Measurements from ENCODE around the gene NPY2R. TPM values are rescaled to one million over a fixed set of nuclear protein-coding genes. Genes with fewer than 3 reads are reported as not detected.

The NPY2R gene
- total RNA-seq = under 0.01 TPM

- no peak for DNase-seq (ENCODE audit: low read depth in 2 of 3, low spot score in 2 of 3)
These were observed at the start of gene NPY2R for GRCh38 chr4:155208258-155209054. NPY2R (plus strand) TSS chr4:155208636; CDS start chr4:155213940, 5,304 bp downstream.

GRCh38 chr4:155161357-155161756 lies 47.1 kb upstream of the NPY2R start:
- no peak for DNase-seq (ENCODE audit: low read depth in 2 of 3, low spot score in 2 of 3)

GRCh38 chr4:155164718-155165117 lies 43.7 kb upstream of the NPY2R start:
- DNase-seq (ENCODE audit: low read depth in 2 of 3, low spot score in 2 of 3) = no peak

- DNase-seq (ENCODE audit: low read depth in 2 of 3, low spot score in 2 of 3) = no peak
These were observed 37.9 kb upstream of the NPY2R start for GRCh38 chr4:155170569-155170968.

- DNase-seq (ENCODE audit: low read depth in 2 of 3, low spot score in 2 of 3) = no peak
These were observed 35.1 kb upstream of the NPY2R start for GRCh38 chr4:155173371-155173770.

GRCh38 chr4:155174668-155175067 lies 33.8 kb upstream of the NPY2R start:
- DNase-seq (ENCODE audit: low read depth in 2 of 3, low spot score in 2 of 3) = no peak

GRCh38 chr4:155179216-155179615 lies 29.2 kb upstream of the NPY2R start:
- DNase-seq (ENCODE audit: low read depth in 2 of 3, low spot score in 2 of 3) = no peak

GRCh38 chr4:155186972-155187371 lies 21.5 kb upstream of the NPY2R start:
- no peak for DNase-seq (ENCODE audit: low read depth in 2 of 3, low spot score in 2 of 3)

GRCh38 chr4:155187989-155188388 lies 20.4 kb upstream of the NPY2R start:
- DNase-seq (ENCODE audit: low read depth in 2 of 3, low spot score in 2 of 3) = no peak

- no peak for DNase-seq (ENCODE audit: low read depth in 2 of 3, low spot score in 2 of 3)
These were observed 18.3 kb upstream of the NPY2R start for GRCh38 chr4:155190099-155190498.

GRCh38 chr4:155197757-155198156 lies 10.7 kb upstream of the NPY2R start:
- no peak for DNase-seq (ENCODE audit: low read depth in 2 of 3, low spot score in 2 of 3)

- DNase-seq (ENCODE audit: low read depth in 2 of 3, low spot score in 2 of 3) = no peak
These were observed 740 bp upstream of the NPY2R start for GRCh38 chr4:155207534-155208257.

GRCh38 chr4:155220025-155220424 lies 11.6 kb downstream of the NPY2R start:
- no peak for DNase-seq (ENCODE audit: low read depth in 2 of 3, low spot score in 2 of 3)

GRCh38 chr4:155227131-155227530 lies 18.7 kb downstream of the NPY2R start:
- no peak for DNase-seq (ENCODE audit: low read depth in 2 of 3, low spot score in 2 of 3)

GRCh38 chr4:155228713-155229112 lies 20.3 kb downstream of the NPY2R start:
- DNase-seq (ENCODE audit: low read depth in 2 of 3, low spot score in 2 of 3) = no peak

GRCh38 chr4:155232432-155232831 lies 24.0 kb downstream of the NPY2R start:
- no peak for DNase-seq (ENCODE audit: low read depth in 2 of 3, low spot score in 2 of 3)

GRCh38 chr4:155234206-155234605 lies 25.8 kb downstream of the NPY2R start:
- no peak for DNase-seq (ENCODE audit: low read depth in 2 of 3, low spot score in 2 of 3)

GRCh38 chr4:155237567-155237966 lies 29.1 kb downstream of the NPY2R start:
- DNase-seq (ENCODE audit: low read depth in 2 of 3, low spot score in 2 of 3) = no peak

GRCh38 chr4:155241225-155241624 lies 32.8 kb downstream of the NPY2R start:
- no peak for DNase-seq (ENCODE audit: low read depth in 2 of 3, low spot score in 2 of 3)

- DNase-seq (ENCODE audit: low read depth in 2 of 3, low spot score in 2 of 3) = no peak
These were observed 33.2 kb downstream of the NPY2R start for GRCh38 chr4:155241664-155242063.

GRCh38 chr4:155245105-155245504 lies 36.7 kb downstream of the NPY2R start:
- DNase-seq (ENCODE audit: low read depth in 2 of 3, low spot score in 2 of 3) = no peak
